Neural cell (in vitro differentiated cells): ENCODE data around the gene PLA2G4B. TPM values are rescaled to one million over a fixed set of nuclear protein-coding genes. Genes with fewer than 3 reads are reported as not detected.

Source experiments
- H2AFZ ChIP-seq: fragments of 200-600, 300-800 bp; sonication (generic), shearing (Covaris generic); 2 replicates; pipeline ENCODE4 v1.6.0; 2014; ENCODE audit warnings: low read depth, mild to moderate bottlenecking, antibody characterized with exemption, low read length, moderate library complexity
- H3F3A ChIP-seq: fragments of 200-600 bp; shearing (Covaris generic); 2 replicates; pipeline ENCODE4 v1.6.1; 2016; ENCODE audit warnings: mild to moderate bottlenecking, moderate library complexity, mixed read lengths, antibody characterized with exemption, low read length; ENCODE audit not compliant: insufficient read depth, poor library complexity, severe bottlenecking
- H3K27ac ChIP-seq: fragments of 200-600, 300-800 bp; sonication (generic), shearing (Covaris generic); 2 replicates; pipeline ENCODE4 v1.5.1; 2014; ENCODE audit warnings: mild to moderate bottlenecking, low read length, moderate library complexity
- H3K27me3 ChIP-seq: fragments of 300-800, 200-600 bp; sonication (generic), shearing (Covaris generic); 2 replicates; pipeline ENCODE4 v1.6.0; 2014; ENCODE audit warnings: mild to moderate bottlenecking, low read depth, low read length, moderate library complexity; ENCODE audit not compliant: insufficient read depth
- H3K36me3 ChIP-seq: fragments of 300-800, 200-600 bp; sonication (generic), shearing (Covaris generic); 2 replicates; pipeline ENCODE4 v1.5.1; 2014; ENCODE audit warnings: mild to moderate bottlenecking, antibody characterized with exemption, low read length, moderate library complexity; ENCODE audit not compliant: insufficient read depth
- H3K4me2 ChIP-seq: fragments of 300-800, 200-600 bp; sonication (generic), shearing (Covaris generic); 2 replicates; pipeline ENCODE4 v1.6.0; 2014; ENCODE audit warnings: mild to moderate bottlenecking, low read length
- H3K4me3 ChIP-seq: fragments of 300-800, 200-600 bp; sonication (generic), shearing (Covaris generic); 2 replicates; pipeline ENCODE4 v1.5.1; 2014; ENCODE audit warnings: mild to moderate bottlenecking, low read length, moderate library complexity
- H3K79me2 ChIP-seq: fragments of 200-600 bp; shearing (Covaris generic); replicated peaks from 2 replicates; pipeline ENCODE4 v1.6.0; 2014; ENCODE audit warnings: mild to moderate bottlenecking, low read length, moderate library complexity; ENCODE audit not compliant: insufficient read depth
- H3K9ac ChIP-seq: fragments of 300-800, 200-600 bp; sonication (generic), shearing (Covaris generic); 2 replicates; pipeline ENCODE4 v1.6.1; 2016; ENCODE audit warnings: mild to moderate bottlenecking, low read length, mixed read lengths
- H3K9me2 ChIP-seq: fragments of 200-600 bp; shearing (Covaris generic); 2 replicates; pipeline ENCODE4 v1.6.1; 2016; ENCODE audit warnings: mild to moderate bottlenecking, low read length, mixed read lengths; ENCODE audit not compliant: insufficient read depth
- H3K9me3 ChIP-seq: fragments of 200-600, 300-800 bp; sonication (generic), shearing (Covaris generic); 2 replicates; pipeline ENCODE4 v1.6.1; 2016; ENCODE audit warnings: mild to moderate bottlenecking, mixed run types, low read length, moderate library complexity, mixed read lengths
- H4K20me1 ChIP-seq: fragments of 200-600 bp; shearing (Covaris generic); 2 replicates; pipeline ENCODE4 v1.6.1; 2016; ENCODE audit warnings: mild to moderate bottlenecking, mixed run types; ENCODE audit not compliant: insufficient read depth
- EP300 ChIP-seq: fragments of 450-650 bp; conservative IDR thresholded peaks from 2 replicates; pipeline ENCODE4 v1.6.1; 2014; ENCODE audit warnings: antibody characterized with exemption, mild to moderate bottlenecking, moderate library complexity; ENCODE audit not compliant: poor library complexity, severe bottlenecking
- EZH2 ChIP-seq: fragments of 200-600, 300-800 bp; shearing (Covaris generic), sonication (generic); IDR thresholded peaks from 2 replicates; pipeline ENCODE4 v1.6.1; 2014; ENCODE audit warnings: antibody characterized with exemption, low read length, borderline replicate concordance, mild to moderate bottlenecking; ENCODE audit not compliant: insufficient read depth, poor library complexity, severe bottlenecking
- MXI1 ChIP-seq: fragments of 450-650 bp; conservative IDR thresholded peaks from 2 replicates; pipeline ENCODE4 v1.6.1; 2014; ENCODE audit warnings: antibody characterized with exemption, mild to moderate bottlenecking; ENCODE audit not compliant: poor library complexity, severe bottlenecking
- POLR2AphosphoS5 ChIP-seq: IDR thresholded peaks from 2 replicates; pipeline ENCODE4 v1.6.1; 2012
- RAD21 ChIP-seq: fragments of 450-650 bp; conservative IDR thresholded peaks from 2 replicates; pipeline ENCODE4 v1.6.1; 2014; ENCODE audit warnings: antibody characterized with exemption, mild to moderate bottlenecking, moderate library complexity
- SMC3 ChIP-seq: fragments of 450-650 bp; conservative IDR thresholded peaks from 2 replicates; pipeline ENCODE4 v1.6.1; 2014; ENCODE audit warnings: antibody characterized with exemption, mild to moderate bottlenecking, moderate library complexity; ENCODE audit not compliant: poor library complexity
- TAF1 ChIP-seq: IDR thresholded peaks from 2 replicates; pipeline ENCODE4 v1.6.1; 2012; ENCODE audit warnings: low read depth
- polyA plus RNA-seq: library from polyadenylated mRNA; depleted of rRNA; stranded (reverse); fragments of >200 nt; gene quantifications from 2 replicates; pipeline ENCODE4 v1.2.3, GENCODE V29; 2014
- small RNA-seq, 3 experiments: library from RNA; depleted of rRNA; stranded (forward); fragments of <200 nt; gene quantifications; one replicate each; pipeline ENCODE3, GENCODE V24; 2012
- TF ChIP-seq, protein P1 (sequence below): IDR thresholded peaks from 2 replicates; pipeline ENCODE4 v1.6.1; 2012; ENCODE audit warnings: borderline replicate concordance
- TF ChIP-seq, protein P2 (sequence below): fragments of 450-650 bp; IDR thresholded peaks from 2 replicates; pipeline ENCODE4 v1.5.1; 2014; ENCODE audit warnings: antibody characterized with exemption, mild to moderate bottlenecking, moderate library complexity; ENCODE audit not compliant: poor library complexity, severe bottlenecking

Gene PLA2G4B
- polyA plus RNA-seq, 1 donor from 2014 or later: 11.3 TPM

GRCh38 chr15:41897363-41897799 is 58.7 kb downstream of the PLA2G4B start:
- H3K4me3 ChIP-seq: no peak overlapping the region
- no peaks in the 10 kb centered on the region for H3K9me3 ChIP-seq
- no peaks in the 10 kb centered on the region for H3F3A ChIP-seq
- H3K27ac ChIP-seq: no peak overlapping the region
- no peak overlapping the region for H3K9ac ChIP-seq
- H3K4me2 ChIP-seq: no peak overlapping the region
- H2AFZ ChIP-seq: no peak overlapping the region
- H3K36me3 ChIP-seq: no peaks in the 10 kb centered on the region
- no peaks in the 10 kb centered on the region for H4K20me1 ChIP-seq
- no peaks in the 10 kb centered on the region for H3K9me2 ChIP-seq
- TF ChIP-seq RAD21: no peak
- TF ChIP-seq, protein P1, sequence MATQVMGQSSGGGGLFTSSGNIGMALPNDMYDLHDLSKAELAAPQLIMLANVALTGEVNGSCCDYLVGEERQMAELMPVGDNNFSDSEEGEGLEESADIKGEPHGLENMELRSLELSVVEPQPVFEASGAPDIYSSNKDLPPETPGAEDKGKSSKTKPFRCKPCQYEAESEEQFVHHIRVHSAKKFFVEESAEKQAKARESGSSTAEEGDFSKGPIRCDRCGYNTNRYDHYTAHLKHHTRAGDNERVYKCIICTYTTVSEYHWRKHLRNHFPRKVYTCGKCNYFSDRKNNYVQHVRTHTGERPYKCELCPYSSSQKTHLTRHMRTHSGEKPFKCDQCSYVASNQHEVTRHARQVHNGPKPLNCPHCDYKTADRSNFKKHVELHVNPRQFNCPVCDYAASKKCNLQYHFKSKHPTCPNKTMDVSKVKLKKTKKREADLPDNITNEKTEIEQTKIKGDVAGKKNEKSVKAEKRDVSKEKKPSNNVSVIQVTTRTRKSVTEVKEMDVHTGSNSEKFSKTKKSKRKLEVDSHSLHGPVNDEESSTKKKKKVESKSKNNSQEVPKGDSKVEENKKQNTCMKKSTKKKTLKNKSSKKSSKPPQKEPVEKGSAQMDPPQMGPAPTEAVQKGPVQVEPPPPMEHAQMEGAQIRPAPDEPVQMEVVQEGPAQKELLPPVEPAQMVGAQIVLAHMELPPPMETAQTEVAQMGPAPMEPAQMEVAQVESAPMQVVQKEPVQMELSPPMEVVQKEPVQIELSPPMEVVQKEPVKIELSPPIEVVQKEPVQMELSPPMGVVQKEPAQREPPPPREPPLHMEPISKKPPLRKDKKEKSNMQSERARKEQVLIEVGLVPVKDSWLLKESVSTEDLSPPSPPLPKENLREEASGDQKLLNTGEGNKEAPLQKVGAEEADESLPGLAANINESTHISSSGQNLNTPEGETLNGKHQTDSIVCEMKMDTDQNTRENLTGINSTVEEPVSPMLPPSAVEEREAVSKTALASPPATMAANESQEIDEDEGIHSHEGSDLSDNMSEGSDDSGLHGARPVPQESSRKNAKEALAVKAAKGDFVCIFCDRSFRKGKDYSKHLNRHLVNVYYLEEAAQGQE: no peak
- no peak for TF ChIP-seq TAF1
- TF ChIP-seq MXI1: no peak
- no peak for TF ChIP-seq SMC3
- TF ChIP-seq, protein P2, sequence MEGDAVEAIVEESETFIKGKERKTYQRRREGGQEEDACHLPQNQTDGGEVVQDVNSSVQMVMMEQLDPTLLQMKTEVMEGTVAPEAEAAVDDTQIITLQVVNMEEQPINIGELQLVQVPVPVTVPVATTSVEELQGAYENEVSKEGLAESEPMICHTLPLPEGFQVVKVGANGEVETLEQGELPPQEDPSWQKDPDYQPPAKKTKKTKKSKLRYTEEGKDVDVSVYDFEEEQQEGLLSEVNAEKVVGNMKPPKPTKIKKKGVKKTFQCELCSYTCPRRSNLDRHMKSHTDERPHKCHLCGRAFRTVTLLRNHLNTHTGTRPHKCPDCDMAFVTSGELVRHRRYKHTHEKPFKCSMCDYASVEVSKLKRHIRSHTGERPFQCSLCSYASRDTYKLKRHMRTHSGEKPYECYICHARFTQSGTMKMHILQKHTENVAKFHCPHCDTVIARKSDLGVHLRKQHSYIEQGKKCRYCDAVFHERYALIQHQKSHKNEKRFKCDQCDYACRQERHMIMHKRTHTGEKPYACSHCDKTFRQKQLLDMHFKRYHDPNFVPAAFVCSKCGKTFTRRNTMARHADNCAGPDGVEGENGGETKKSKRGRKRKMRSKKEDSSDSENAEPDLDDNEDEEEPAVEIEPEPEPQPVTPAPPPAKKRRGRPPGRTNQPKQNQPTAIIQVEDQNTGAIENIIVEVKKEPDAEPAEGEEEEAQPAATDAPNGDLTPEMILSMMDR: no peak
- TF ChIP-seq EP300: no peak
- TF ChIP-seq POLR2AphosphoS5: no peak
- no peak for TF ChIP-seq EZH2
- H3K79me2 ChIP-seq: no peaks in the 10 kb centered on the region
- H3K27me3 ChIP-seq: no peaks in the 10 kb centered on the region

Small RNAs within 50 kb of the gene (small RNA-seq; reads per million reads assigned to genes)
- gene JMJD7-PLA2G4B (0 to 1.3 (median 0.07) reads per million in 3 experiments), gene MIR4310 (0 reads per million in 3 experiments), gene RNA5SP393 (0 reads per million in 3 experiments)

Other genes starting within 250 kb of the PLA2G4B start
- 10.6 and 13.2 TPM in 2 replicates for gene MGA, start 178.4 kb upstream of the PLA2G4B start, polyA plus RNA-seq
- gene MAPKBP1, start 64.4 kb upstream of the PLA2G4B start, polyA plus RNA-seq: 30.3 and 39.9 TPM in 2 replicates
- 14.0 and 19.8 TPM in 2 replicates for gene JMJD7, start 10.8 kb upstream of the PLA2G4B start, polyA plus RNA-seq
- 0.01 and 0.04 TPM in 2 replicates for gene SPTBN5, start 55.2 kb downstream of the PLA2G4B start, polyA plus RNA-seq
- 0.09 and 0.34 TPM in 2 replicates for gene EHD4, start 133.7 kb downstream of the PLA2G4B start, polyA plus RNA-seq
- gene PLA2G4E, start 182.2 kb downstream of the PLA2G4B start, polyA plus RNA-seq: not detected in 2 replicates